Uterus (tissue), 4 donors: Measurements from ENCODE around the gene ZNF579. TPM values are rescaled to one million over a fixed set of nuclear protein-coding genes. Genes with fewer than 3 reads are reported as not detected.

Experiments used
- DNase-seq, 2 donors: peaks; one replicate each; pipeline ENCODE4 v3.0.0-alpha.2; 2019 to 2020
- H3K27ac ChIP-seq, 2 donors: fragments of 200-600 bp; sonication (generic); 1 replicate in 1 of 2; 2 replicates in 1 of 2; pipeline ENCODE4 v1.5.1; 2016 to 2018
- H3K27me3 ChIP-seq, 2 donors: fragments of 200-600 bp; sonication (generic); one replicate each; pipeline ENCODE4 v1.5.1; 2018 to 2019; ENCODE audit warnings: control low read depth in 1 of 2
- H3K36me3 ChIP-seq, 2 donors: fragments of 200-600 bp; sonication (generic); one replicate each; pipeline ENCODE4 v1.5.1; 2019; ENCODE audit warnings: control low read depth in 1 of 2
- H3K4me1 ChIP-seq, 2 donors: fragments of 200-600 bp; sonication (generic); one replicate each; pipeline ENCODE4 v1.5.1; 2018 to 2019; ENCODE audit warnings: control low read depth in 1 of 2
- H3K4me3 ChIP-seq, 2 donors: fragments of 200-600 bp; sonication (generic); 1 replicate in 1 of 2; 2 replicates in 1 of 2; pipeline ENCODE4 v1.5.1; 2018 to 2019; ENCODE audit warnings: mild to moderate bottlenecking in 1 of 2
- H3K9me3 ChIP-seq, 2 donors: fragments of 200-600 bp; sonication (generic); one replicate each; pipeline ENCODE4 v1.5.1; 2019; ENCODE audit warnings: control low read depth in 1 of 2
- POLR2A ChIP-seq, 2 donors: fragments of 450-650 bp; IDR thresholded peaks; one replicate each; pipeline ENCODE4 v1.6.1; 2016; ENCODE audit warnings: antibody characterized with exemption in 2 of 2, mild to moderate bottlenecking in 1 of 2, moderate library complexity in 1 of 2
- intact Hi-C: fragments of 100-400 bp; cut with DNase I; formaldehyde crosslinking; loops from one replicate; pipeline ENCODE4 v1.15.1; 2023; ENCODE audit warnings: low total_unique reads
- total RNA-seq, 4 donors: library from RNA; depleted of rRNA in 3 of 4; stranded (reverse); fragments of >200 nt in 3 of 4; gene quantifications; one replicate each; pipeline versions ENCODE4 v1.1.0 to v1.2.4, GENCODE V29; 2014 to 2023
- TF ChIP-seq, protein P1 (sequence below), 4 experiments: fragments of 200-600 bp in 2 of 4; fragments of 450-650 bp in 2 of 4; sonication (generic) in 2 of 4; IDR thresholded peaks; one replicate each; pipeline ENCODE4 v1.5.1; 2016 to 2019; ENCODE audit warnings: antibody characterized with exemption in 4 of 4, mild to moderate bottlenecking in 2 of 4, moderate library complexity in 1 of 4
- donor health status: DM: yes; HTN: yes; CAD: no.

The ZNF579 gene
- total RNA-seq, 4 donors from 2014 or later = 4.4 to 21.9 TPM; not detected in 2

DNA sequence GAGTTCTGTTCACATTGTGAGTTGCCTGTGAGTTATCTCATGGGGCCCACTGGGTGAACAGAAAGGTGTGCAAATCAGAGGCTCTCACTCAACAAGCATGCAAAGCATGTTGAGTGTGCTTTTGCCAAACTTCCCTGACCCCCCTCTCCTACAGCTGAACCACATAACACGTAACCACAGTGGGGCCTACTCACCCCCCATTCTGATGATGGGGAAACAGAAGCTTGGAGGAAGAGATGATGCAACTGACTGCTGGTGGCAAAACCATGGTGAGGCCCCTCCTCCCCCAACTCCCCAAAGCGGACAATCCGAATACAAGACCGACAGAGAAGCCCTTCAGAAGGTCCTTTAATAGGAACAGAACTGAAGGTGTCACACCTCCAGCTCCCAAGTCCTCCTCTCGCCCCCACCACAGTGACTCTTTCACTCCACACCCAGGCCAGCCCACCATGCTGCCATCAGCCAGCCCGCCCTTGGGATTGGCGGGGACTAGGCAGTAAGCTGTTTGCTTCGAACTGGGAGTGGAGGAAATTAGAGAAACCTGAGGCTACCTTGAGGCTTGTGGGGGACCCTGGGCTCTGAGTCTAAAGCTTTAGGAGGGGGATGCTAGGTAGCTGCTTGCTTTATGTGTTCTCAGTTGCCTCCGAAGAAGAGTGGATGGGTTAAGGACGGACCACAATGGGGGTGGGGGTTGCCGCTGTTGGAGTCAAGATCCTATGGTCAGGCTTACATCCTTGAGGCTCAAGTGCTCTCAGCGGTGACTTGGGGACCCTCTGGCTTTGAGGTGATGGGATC lies 40.0 kb upstream of the ZNF579 start:
- intact Hi-C loops = no loop called here
- DNase-seq = no peak

DNA sequence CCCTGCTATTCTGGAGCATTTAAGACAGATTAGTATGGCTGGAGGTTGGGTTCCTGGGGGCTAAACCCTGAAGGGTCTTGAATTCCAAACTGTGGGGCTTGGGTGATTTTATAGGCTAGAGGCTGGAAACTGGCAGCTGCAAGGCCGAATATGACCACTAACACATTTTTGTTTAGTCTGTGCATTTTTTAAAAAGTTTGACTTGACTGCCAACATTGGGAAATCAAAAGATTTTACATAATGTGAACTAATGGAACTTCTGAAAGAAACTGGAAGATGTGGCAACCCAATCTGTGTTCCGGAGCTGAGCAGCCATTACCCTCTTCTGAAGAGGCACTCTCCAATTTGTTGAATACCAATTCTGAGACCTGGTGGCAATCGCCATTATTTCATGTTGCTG lies 38.6 kb upstream of the ZNF579 start:
- intact Hi-C loops = no loop called here
- Histone ChIP-seq H3K27me3 (no peaks in the 10 kb centered on the region), H3K4me1 (no peaks in the 10 kb centered on the region), H3K36me3 (no peaks in the 10 kb centered on the region), H3K4me3 (no peak overlapping the region), H3K9me3 (no peaks in the 10 kb centered on the region), H3K27ac (no peak overlapping the region)
- DNase-seq = no peak
- no peak for TF ChIP-seq POLR2A (IDR thresholded peaks at IDR 0.05)
- TF ChIP-seq, protein P1, sequence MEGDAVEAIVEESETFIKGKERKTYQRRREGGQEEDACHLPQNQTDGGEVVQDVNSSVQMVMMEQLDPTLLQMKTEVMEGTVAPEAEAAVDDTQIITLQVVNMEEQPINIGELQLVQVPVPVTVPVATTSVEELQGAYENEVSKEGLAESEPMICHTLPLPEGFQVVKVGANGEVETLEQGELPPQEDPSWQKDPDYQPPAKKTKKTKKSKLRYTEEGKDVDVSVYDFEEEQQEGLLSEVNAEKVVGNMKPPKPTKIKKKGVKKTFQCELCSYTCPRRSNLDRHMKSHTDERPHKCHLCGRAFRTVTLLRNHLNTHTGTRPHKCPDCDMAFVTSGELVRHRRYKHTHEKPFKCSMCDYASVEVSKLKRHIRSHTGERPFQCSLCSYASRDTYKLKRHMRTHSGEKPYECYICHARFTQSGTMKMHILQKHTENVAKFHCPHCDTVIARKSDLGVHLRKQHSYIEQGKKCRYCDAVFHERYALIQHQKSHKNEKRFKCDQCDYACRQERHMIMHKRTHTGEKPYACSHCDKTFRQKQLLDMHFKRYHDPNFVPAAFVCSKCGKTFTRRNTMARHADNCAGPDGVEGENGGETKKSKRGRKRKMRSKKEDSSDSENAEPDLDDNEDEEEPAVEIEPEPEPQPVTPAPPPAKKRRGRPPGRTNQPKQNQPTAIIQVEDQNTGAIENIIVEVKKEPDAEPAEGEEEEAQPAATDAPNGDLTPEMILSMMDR (IDR thresholded peaks at IDR 0.05) = no peak

More for the DNA sequence above, 40.0 kb upstream of the ZNF579 start:
- no peak for TF ChIP-seq POLR2A (IDR thresholded peaks at IDR 0.05)
- TF ChIP-seq, protein P1 (IDR thresholded peaks at IDR 0.05) = no peak
- H3K9me3 ChIP-seq = no peaks in the 10 kb centered on the region
- no peak overlapping the region for H3K4me3 ChIP-seq
- no peaks in the 10 kb centered on the region for H3K36me3 ChIP-seq
- no peaks in the 10 kb centered on the region for H3K27me3 ChIP-seq
- no peak overlapping the region for H3K27ac ChIP-seq
- H3K4me1 ChIP-seq = no peaks in the 10 kb centered on the region

DNA sequence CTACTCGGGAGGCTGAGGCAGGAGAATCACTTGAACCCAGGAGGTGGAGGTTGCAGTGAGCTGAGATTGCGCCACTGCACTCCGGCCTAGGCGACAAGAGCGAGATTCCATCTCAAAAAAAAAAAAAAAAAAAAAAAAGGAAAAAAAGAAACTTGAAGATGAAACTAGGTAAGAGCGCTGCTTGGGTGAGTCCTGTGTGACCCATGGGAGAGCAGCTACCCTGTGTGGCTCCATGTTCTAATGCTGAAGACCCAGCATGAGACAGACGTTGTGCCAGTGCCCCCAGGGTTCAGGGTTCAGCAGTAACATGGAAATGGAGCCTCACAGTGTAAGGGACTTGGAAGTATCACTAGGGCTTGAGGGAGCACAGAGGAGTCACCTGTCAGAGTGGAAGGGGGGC lies 37.8 kb upstream of the ZNF579 start:
- Histone ChIP-seq H3K9me3 (no peaks in the 10 kb centered on the region), H3K27ac (no peak overlapping the region), H3K27me3 (no peaks in the 10 kb centered on the region), H3K4me3 (no peak overlapping the region), H3K36me3 (no peaks in the 10 kb centered on the region), H3K4me1 (no peaks in the 10 kb centered on the region)
- intact Hi-C loops = no loop called here
- DNase-seq = no peak
- TF ChIP-seq, protein P1 (IDR thresholded peaks at IDR 0.05) = no peak

DNA sequence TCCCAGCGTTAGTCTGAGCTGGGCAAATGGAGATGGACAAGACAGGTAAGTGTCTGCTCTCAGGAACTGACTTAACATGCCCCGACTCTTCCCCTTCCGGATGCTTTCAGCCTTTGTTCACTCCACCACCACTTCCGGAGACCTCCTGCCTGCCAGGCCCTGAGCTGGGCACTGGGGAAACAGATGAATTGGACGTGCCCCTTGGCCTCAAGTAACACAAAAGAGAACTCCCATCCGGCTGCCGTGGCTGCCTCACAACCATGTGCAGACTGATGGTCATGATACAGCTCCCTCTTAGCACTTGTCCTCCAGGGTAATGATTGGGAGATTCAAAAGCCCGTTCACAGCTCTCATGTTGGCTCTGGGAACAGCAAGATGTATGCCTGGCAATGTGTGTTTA lies 36.8 kb upstream of the ZNF579 start:
- intact Hi-C loops = no loop called here
- Histone ChIP-seq H3K4me1 (no peaks in the 10 kb centered on the region), H3K27ac (no peak overlapping the region), H3K36me3 (no peaks in the 10 kb centered on the region), H3K27me3 (no peaks in the 10 kb centered on the region), H3K9me3 (no peaks in the 10 kb centered on the region), H3K4me3 (no peak overlapping the region)
- no peak for TF ChIP-seq POLR2A (IDR thresholded peaks at IDR 0.05)
- TF ChIP-seq, protein P1 (IDR thresholded peaks at IDR 0.05) = no peak
- no peak for DNase-seq

DNA sequence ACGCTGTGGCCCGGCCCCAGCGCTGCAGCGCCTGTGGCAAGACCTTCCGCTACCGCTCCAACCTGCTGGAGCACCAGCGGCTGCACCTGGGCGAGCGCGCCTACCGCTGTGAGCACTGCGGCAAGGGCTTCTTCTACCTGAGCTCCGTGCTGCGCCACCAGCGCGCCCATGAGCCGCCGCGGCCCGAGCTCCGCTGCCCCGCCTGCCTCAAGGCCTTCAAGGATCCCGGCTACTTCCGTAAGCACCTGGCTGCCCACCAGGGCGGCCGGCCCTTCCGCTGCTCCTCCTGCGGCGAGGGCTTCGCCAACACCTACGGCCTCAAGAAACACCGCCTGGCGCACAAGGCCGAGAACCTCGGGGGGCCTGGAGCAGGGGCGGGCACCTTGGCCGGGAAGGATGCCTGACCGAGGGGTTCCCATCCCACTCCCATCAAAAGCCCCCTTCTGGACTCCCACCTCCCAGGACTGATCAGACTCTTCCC lies 35.8 kb upstream of the ZNF579 start:
- H3K27me3 ChIP-seq = no peaks in the 10 kb centered on the region
- DNase-seq = no peak
- TF ChIP-seq POLR2A (IDR thresholded peaks at IDR 0.05) = no peak
- TF ChIP-seq, protein P1 (IDR thresholded peaks at IDR 0.05) = no peak
- no peaks in the 10 kb centered on the region for H3K9me3 ChIP-seq
- no peak overlapping the region for H3K27ac ChIP-seq
- intact Hi-C loops = no loop called here
- H3K4me1 ChIP-seq = no peaks in the 10 kb centered on the region
- H3K4me3 ChIP-seq = no peak overlapping the region
- no peaks in the 10 kb centered on the region for H3K36me3 ChIP-seq
